H9 (cell line): ENCODE measurements around the gene TBC1D17. TPM values are rescaled to one million over a fixed set of nuclear protein-coding genes. Genes with fewer than 3 reads are reported as not detected.

Experiments
- DNase-seq: peaks from one replicate; pipeline ENCODE4 v3.0.0-alpha.2; 2017
- H2AFZ ChIP-seq: one replicate; pipeline ENCODE4 v1.6.1; 2013; ENCODE audit warnings: mild to moderate bottlenecking, low read length, control low read depth, moderate library complexity
- H2AK5ac ChIP-seq: 2 replicates; pipeline ENCODE4 v1.6.1; 2013; ENCODE audit warnings: low read length, control low read depth, mixed read lengths; ENCODE audit not compliant: insufficient read length
- H2BK120ac ChIP-seq: one replicate; pipeline ENCODE4 v1.6.1; 2013; ENCODE audit warnings: low read depth, mild to moderate bottlenecking, low read length, control low read depth, inconsistent platforms; ENCODE audit not compliant: poor library complexity, severe bottlenecking
- H2BK12ac ChIP-seq: 2 replicates; pipeline ENCODE4 v1.6.1; 2013; ENCODE audit warnings: low read length, control low read depth, mixed read lengths, low read depth; ENCODE audit not compliant: insufficient read length
- H2BK15ac ChIP-seq: 2 replicates; pipeline ENCODE4 v1.6.1; 2013; ENCODE audit warnings: low read depth, low read length, control low read depth
- H2BK20ac ChIP-seq: one replicate; pipeline ENCODE4 v1.6.1; 2013; ENCODE audit warnings: low read depth, mild to moderate bottlenecking, low read length, control low read depth, inconsistent platforms; ENCODE audit not compliant: poor library complexity, severe bottlenecking
- H2BK5ac ChIP-seq: 2 replicates; pipeline ENCODE4 v1.6.1; 2013; ENCODE audit warnings: low read length, control low read depth, mixed read lengths; ENCODE audit not compliant: insufficient read length
- H3K14ac ChIP-seq: 2 replicates; pipeline ENCODE4 v1.6.1; 2013; ENCODE audit warnings: low read length, control low read depth; ENCODE audit not compliant: insufficient read depth
- H3K18ac ChIP-seq: 2 replicates; pipeline ENCODE4 v1.6.1; 2013; ENCODE audit warnings: low read depth, mild to moderate bottlenecking, mixed read lengths, low read length, control low read depth; ENCODE audit not compliant: insufficient read length
- H3K23ac ChIP-seq: 2 replicates; pipeline ENCODE4 v1.6.1; 2013; ENCODE audit warnings: low read length, control low read depth, mixed read lengths, low read depth; ENCODE audit not compliant: insufficient read length
- H3K23me2 ChIP-seq: 2 replicates; pipeline ENCODE4 v1.6.1; 2013; ENCODE audit warnings: low read depth, mild to moderate bottlenecking, mixed read lengths, low read length, control low read depth; ENCODE audit not compliant: insufficient read length, poor library complexity, severe bottlenecking
- H3K27ac ChIP-seq: 2 replicates; pipeline ENCODE4 v1.5.1; 2013; ENCODE audit warnings: low read length, control low read depth, mixed read lengths, low read depth; ENCODE audit not compliant: insufficient read length
- H3K27me3 ChIP-seq: 2 replicates; pipeline ENCODE4 v1.6.1; 2013; ENCODE audit warnings: low read length, control low read depth, inconsistent platforms; ENCODE audit not compliant: insufficient read depth
- H3K4ac ChIP-seq: 2 replicates; pipeline ENCODE4 v1.6.1; 2013; ENCODE audit warnings: low read depth, mild to moderate bottlenecking, control low read depth, inconsistent platforms, low read length, moderate library complexity
- H3K4me1 ChIP-seq: 2 replicates; pipeline ENCODE4 v1.6.1; 2013; ENCODE audit warnings: low read length, control low read depth, inconsistent platforms; ENCODE audit not compliant: insufficient read depth
- H3K4me2 ChIP-seq: 2 replicates; pipeline ENCODE4 v1.6.1; 2013; ENCODE audit warnings: low read length, control low read depth, mixed read lengths; ENCODE audit not compliant: insufficient read length, insufficient read depth
- H3K56ac ChIP-seq: 2 replicates; pipeline ENCODE4 v1.6.1; 2013; ENCODE audit warnings: low read depth, mild to moderate bottlenecking, mixed read lengths, low read length, control low read depth; ENCODE audit not compliant: insufficient read length
- H3K79me1 ChIP-seq: 2 replicates; pipeline ENCODE4 v1.6.1; 2013; ENCODE audit warnings: low read depth, mild to moderate bottlenecking, moderate library complexity, low read length, control low read depth, inconsistent platforms; ENCODE audit not compliant: insufficient read depth, poor library complexity, severe bottlenecking
- H3K79me2 ChIP-seq: 2 replicates; pipeline ENCODE4 v1.6.1; 2013; ENCODE audit warnings: low read length, control low read depth, inconsistent platforms; ENCODE audit not compliant: insufficient read depth
- H3K9ac ChIP-seq: 2 replicates; pipeline ENCODE4 v1.6.1; 2013; ENCODE audit warnings: low read length, control low read depth, mixed read lengths; ENCODE audit not compliant: insufficient read length; ENCODE audit errors: extremely low read depth
- H3K9me3 ChIP-seq: one replicate; pipeline ENCODE4 v1.6.1; 2013; ENCODE audit warnings: low read depth, low read length, inconsistent platforms; ENCODE audit not compliant: control insufficient read depth
- H3T11ph ChIP-seq: one replicate; pipeline ENCODE4 v1.6.1; 2013; ENCODE audit warnings: mild to moderate bottlenecking, low read length, control low read depth, inconsistent platforms
- H4K20me1 ChIP-seq: one replicate; pipeline ENCODE4 v1.6.1; 2013; ENCODE audit not compliant: control insufficient read depth, insufficient read length, insufficient read depth
- H4K5ac ChIP-seq: 2 replicates; pipeline ENCODE4 v1.6.1; 2013; ENCODE audit warnings: low read depth, mild to moderate bottlenecking, mixed read lengths, low read length, control low read depth; ENCODE audit not compliant: insufficient read length
- H4K8ac ChIP-seq: replicated peaks from 2 replicates; pipeline ENCODE4 v1.6.1; 2013; ENCODE audit warnings: low read length, control low read depth, mixed read lengths, low read depth; ENCODE audit not compliant: insufficient read length
- H4K91ac ChIP-seq: 2 replicates; pipeline ENCODE4 v1.6.1; 2013; ENCODE audit warnings: low read depth, mild to moderate bottlenecking, moderate library complexity, mixed read lengths, low read length, control low read depth; ENCODE audit not compliant: insufficient read length
- H3K27ac Mint-ChIP-seq, 3 experiments: 2 replicates in 2 of 3; 3 replicates in 1 of 3; pipeline ENCODE4 v1.8.0; 2020 to 2021; ENCODE audit warnings: mixed read lengths in 3 of 3, mild to moderate bottlenecking in 1 of 3, moderate library complexity in 1 of 3
- H3K27me3 Mint-ChIP-seq: 2 replicates; pipeline ENCODE4 v1.8.0; 2021; ENCODE audit warnings: low read depth, mild to moderate bottlenecking, moderate library complexity, mixed read lengths
- H3K36me3 Mint-ChIP-seq, 3 experiments: 2 replicates in 2 of 3; 3 replicates in 1 of 3; pipeline ENCODE4 v1.8.0; 2020 to 2021; ENCODE audit warnings: low read depth in 3 of 3, mixed read lengths in 3 of 3; ENCODE audit not compliant: insufficient read depth in 1 of 3
- H3K4me1 Mint-ChIP-seq, 2 experiments: 2 replicates each; pipeline ENCODE4 v1.8.0; 2020; ENCODE audit warnings: mixed read lengths in 2 of 2
- H3K4me3 Mint-ChIP-seq, 2 experiments: 2 replicates in 1 of 2; 3 replicates in 1 of 2; pipeline ENCODE4 v1.8.0; 2020 to 2021; ENCODE audit warnings: mild to moderate bottlenecking in 2 of 2, mixed read lengths in 2 of 2, moderate library complexity in 1 of 2
- H3K9me3 Mint-ChIP-seq, 2 experiments: 2 replicates in 1 of 2; 3 replicates in 1 of 2; pipeline ENCODE4 v1.8.0; 2020; ENCODE audit warnings: mild to moderate bottlenecking in 2 of 2, mixed read lengths in 2 of 2, moderate library complexity in 1 of 2
- CTCF ChIP-seq: fragments of 200-600 bp; sonication (generic); conservative IDR thresholded peaks from 3 replicates; pipeline ENCODE4 v1.8.0; 2021; ENCODE audit warnings: antibody characterized with exemption, mild to moderate bottlenecking
- WGBS: extraction: QIAGEN DNeasy Blood & Tissue Kit; methylation state at CpG from one replicate; pipeline ENCODE4 v1.1.7; 2013; ENCODE audit warnings: missing lambda C conversion rate, low lambda C conversion rate, mixed read lengths; ENCODE audit not compliant: insufficient read length; ENCODE audit errors: extremely low coverage; 5-methylcytosine and 5-hydroxymethylcytosine counted together
- total RNA-seq: library from RNA; stranded (reverse); gene quantifications from 2 replicates; pipeline ENCODE4 v1.2.1, GENCODE V29; 2021

TBC1D17 gene
- total RNA-seq, 1 experiment from 2014 or later, result 33.6 TPM

GRCh38 chr19:49881672-49882394, 4.3 kb downstream of the TBC1D17 start:
- Mint-ChIP-seq H3K9me3 (no peaks in the 10 kb centered on the region), H3K36me3 (peaks cover 56 to 71% (median 71%) of the 10 kb centered on the region in 3 experiments), H3K4me1 (peaks cover 11 to 16% of the 10 kb centered on the region in 2 experiments), H3K4me3 (no peak overlapping the region), H3K27ac (peak overlapping the region in 1 of 3 experiments; percentile 52; a peak in 1 of 7 replicates), H3K27me3 (no peaks in the 10 kb centered on the region)
- H4K5ac ChIP-seq, result no peak overlapping the region
- no peak overlapping the region for H2BK5ac ChIP-seq
- H3T11ph ChIP-seq, result no peak overlapping the region
- WGBS, result no CpG with 5 or more reads among the region's 31 CpGs
- peaks cover 6% of the 10 kb centered on the region for H3K23me2 ChIP-seq
- no peak overlapping the region for H2BK120ac ChIP-seq
- no peak overlapping the region for H3K14ac ChIP-seq
- H3K9me3 ChIP-seq, result no peaks in the 10 kb centered on the region
- no peaks in the 10 kb centered on the region for H4K20me1 ChIP-seq
- H3K4me1 ChIP-seq, result no peaks in the 10 kb centered on the region
- H3K23ac ChIP-seq, result no peak overlapping the region
- no peak overlapping the region for H3K56ac ChIP-seq
- no peak overlapping the region for H3K9ac ChIP-seq
- H3K27ac ChIP-seq, result no peak overlapping the region
- H2AK5ac ChIP-seq, result no peak overlapping the region
- H4K91ac ChIP-seq, result no peak overlapping the region
- H3K27me3 ChIP-seq, result no peaks in the 10 kb centered on the region
- H3K4ac ChIP-seq, result no peak overlapping the region
- no peak for DNase-seq
- H3K79me2 ChIP-seq, result no peaks in the 10 kb centered on the region
- no peak overlapping the region for H2BK15ac ChIP-seq
- H2AFZ ChIP-seq, result no peak overlapping the region
- no peak overlapping the region for H3K4me2 ChIP-seq
- H4K8ac ChIP-seq, result no peak overlapping the region
- no peak overlapping the region for H2BK20ac ChIP-seq
- TF ChIP-seq CTCF, result no peak
- no peak overlapping the region for H2BK12ac ChIP-seq
- no peak overlapping the region for H3K18ac ChIP-seq
- H3K79me1 ChIP-seq, result no peaks in the 10 kb centered on the region
